GM23338 (cell line): ENCODE data around the gene SLC27A3.

Experiments used
- CTCF ChIP-seq, 2 experiments: fragments of 200-600 bp in 1 of 2; sonication (generic) in 1 of 2; conservative IDR thresholded peaks; 2 replicates each; pipeline versions ENCODE4 v1.5.1 to v1.6.1; 2016 to 2017; ENCODE audit warnings: antibody characterized with exemption in 2 of 2, low read depth in 2 of 2, mild to moderate bottlenecking in 2 of 2, moderate library complexity in 1 of 2
- ETS1 ChIP-seq: IDR thresholded peaks from 2 replicates; pipeline ENCODE4 v1.6.1; 2016; ENCODE audit warnings: antibody characterized with exemption
- POLR2AphosphoS5 ChIP-seq: IDR thresholded peaks from 2 replicates; pipeline ENCODE4 v1.6.1; 2016; ENCODE audit warnings: antibody characterized with exemption, low read depth
- ZNF114 ChIP-seq: fragments of 250-450 bp; sonication (Bioruptor Pico); IDR thresholded peaks from 2 replicates; pipeline ENCODE4 v1.5.0; 2020; ENCODE audit warnings: mild to moderate bottlenecking, moderate library complexity

GRCh38 chr1:153804112-153804511, 28.9 kb downstream of the SLC27A3 start:
- TF ChIP-seq CTCF (conservative IDR thresholded peaks at IDR 0.05; ENCODE audit: low read depth in 2 of 2), result no peak
- TF ChIP-seq POLR2AphosphoS5, result no peak
- no peak for TF ChIP-seq ETS1
- TF ChIP-seq ZNF114 (CRISPR knock-in tag), result no peak
